HL-60 (cell line): ENCODE measurements around the gene CFAP73.

Experiments used
- DNase-seq, 2 experiments: peaks; one replicate each; pipeline ENCODE4 v3.0.0-alpha.2; 2010 to 2020; ENCODE audit warnings: low read depth in 1 of 2, low spot score in 1 of 2
- H3K27ac ChIP-seq: fragments of 250-450 bp; sonication (Bioruptor Pico); replicated peaks from 2 replicates; pipeline ENCODE4 v1.5.1; 2020; ENCODE audit warnings: mild to moderate bottlenecking, moderate library complexity
- H3K27me3 ChIP-seq: fragments of 250-450 bp; sonication (Bioruptor Pico); 2 replicates; pipeline ENCODE4 v1.5.1; 2021; ENCODE audit warnings: mild to moderate bottlenecking, moderate library complexity; ENCODE audit not compliant: insufficient read depth, poor library complexity, severe bottlenecking
- H3K4me3 ChIP-seq: replicated peaks from 2 replicates; pipeline ENCODE4 v1.5.1; 2011; ENCODE audit warnings: mild to moderate bottlenecking, control low read depth, low read length; ENCODE audit not compliant: insufficient read depth
- GABPA ChIP-seq: IDR thresholded peaks from 2 replicates; pipeline ENCODE4 v1.6.1; 2012; ENCODE audit warnings: low read depth
- POLR2AphosphoS5 ChIP-seq: IDR thresholded peaks from 2 replicates; pipeline ENCODE4 v1.6.1; 2012; ENCODE audit warnings: low read depth
- REST ChIP-seq: IDR thresholded peaks from 2 replicates; pipeline ENCODE4 v1.6.1; 2012; ENCODE audit warnings: low read depth; ENCODE audit not compliant: insufficient replicate concordance
- SPI1 ChIP-seq: IDR thresholded peaks from 2 replicates; pipeline ENCODE4 v1.6.1; 2012; ENCODE audit warnings: low read depth, mild to moderate bottlenecking, borderline replicate concordance
- TF ChIP-seq, protein P1 (sequence below): IDR thresholded peaks from one replicate; pipeline ENCODE4 v1.5.1; 2011; ENCODE audit warnings: low read length, control low read depth, inconsistent platforms; ENCODE audit not compliant: insufficient read depth

CFAP73 gene

GRCh38 chr12:113190761-113191160 is 41.2 kb downstream of the CFAP73 start:
- no peak for DNase-seq
- H3K27ac ChIP-seq = no peak overlapping the region
- no peak for TF ChIP-seq REST
- TF ChIP-seq POLR2AphosphoS5 = no peak
- TF ChIP-seq GABPA = no peak
- TF ChIP-seq SPI1 = no peak
- TF ChIP-seq, protein P1, sequence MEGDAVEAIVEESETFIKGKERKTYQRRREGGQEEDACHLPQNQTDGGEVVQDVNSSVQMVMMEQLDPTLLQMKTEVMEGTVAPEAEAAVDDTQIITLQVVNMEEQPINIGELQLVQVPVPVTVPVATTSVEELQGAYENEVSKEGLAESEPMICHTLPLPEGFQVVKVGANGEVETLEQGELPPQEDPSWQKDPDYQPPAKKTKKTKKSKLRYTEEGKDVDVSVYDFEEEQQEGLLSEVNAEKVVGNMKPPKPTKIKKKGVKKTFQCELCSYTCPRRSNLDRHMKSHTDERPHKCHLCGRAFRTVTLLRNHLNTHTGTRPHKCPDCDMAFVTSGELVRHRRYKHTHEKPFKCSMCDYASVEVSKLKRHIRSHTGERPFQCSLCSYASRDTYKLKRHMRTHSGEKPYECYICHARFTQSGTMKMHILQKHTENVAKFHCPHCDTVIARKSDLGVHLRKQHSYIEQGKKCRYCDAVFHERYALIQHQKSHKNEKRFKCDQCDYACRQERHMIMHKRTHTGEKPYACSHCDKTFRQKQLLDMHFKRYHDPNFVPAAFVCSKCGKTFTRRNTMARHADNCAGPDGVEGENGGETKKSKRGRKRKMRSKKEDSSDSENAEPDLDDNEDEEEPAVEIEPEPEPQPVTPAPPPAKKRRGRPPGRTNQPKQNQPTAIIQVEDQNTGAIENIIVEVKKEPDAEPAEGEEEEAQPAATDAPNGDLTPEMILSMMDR = no peak
- no peak overlapping the region for H3K4me3 ChIP-seq
- no peaks in the 10 kb centered on the region for H3K27me3 ChIP-seq

DNA sequence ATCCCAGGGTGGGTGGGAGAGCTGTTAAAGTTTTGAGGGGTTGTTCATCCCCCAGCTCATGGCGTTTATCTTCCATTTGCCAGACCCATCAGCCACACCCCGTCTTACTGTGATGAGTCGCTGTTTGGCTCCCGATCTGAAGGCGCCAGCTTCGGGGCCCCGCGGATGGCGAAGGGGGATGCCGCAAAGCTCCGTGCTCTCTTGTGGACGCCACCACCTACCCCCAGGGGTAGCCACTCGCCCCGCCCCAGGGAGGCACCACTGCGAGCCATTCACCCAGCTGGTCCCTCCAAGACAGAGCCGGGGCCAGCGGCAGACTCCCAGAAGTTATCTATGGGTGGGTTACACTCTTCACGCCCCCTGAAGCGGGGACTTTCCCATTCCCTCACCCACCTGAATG is 41.7 kb downstream of the CFAP73 start:
- DNase-seq = no peak
- no peak overlapping the region for H3K27ac ChIP-seq
- TF ChIP-seq SPI1 = no peak
- no peak for TF ChIP-seq REST
- no peak for TF ChIP-seq GABPA
- TF ChIP-seq, protein P1 = no peak
- TF ChIP-seq POLR2AphosphoS5 = no peak
- no peak overlapping the region for H3K4me3 ChIP-seq
- H3K27me3 ChIP-seq = no peaks in the 10 kb centered on the region

- H3K27me3 ChIP-seq = no peaks in the 10 kb centered on the region
- TF ChIP-seq SPI1 (no peak), POLR2AphosphoS5 (no peak), REST (no peak), GABPA (no peak)
- TF ChIP-seq, protein P1 = no peak
- no peak overlapping the region for H3K27ac ChIP-seq
- no peak for DNase-seq
- H3K4me3 ChIP-seq = no peak overlapping the region
Measured at GRCh38 chr12:113194971-113195391, 45.5 kb downstream of the CFAP73 start.
